Calu3 (cell line): ENCODE results near the gene MCAM. TPM values are rescaled to one million over a fixed set of nuclear protein-coding genes. Genes with fewer than 3 reads are reported as not detected.
A peak's percentile ranks its signal among the peaks of the same experiment; 100 is the strongest.

Experiments
- BruUV-seq: library from RNA; stranded (reverse); fragments of 400-500 nt; replicated peaks from 2 replicates; lab custom pipeline; 2021; lab: Mats Ljungman, UMichigan
- CTCF ChIA-PET: fragments of 300-600 bp; sonication (Branson Sonifier 250); formaldehyde crosslinking; loops from one replicate; lab custom pipeline; 2022; ENCODE audit warnings: antibody characterized with exemption; lab: Charles Lee
- DNase-seq: peaks from one replicate; pipeline ENCODE4 v3.0.0; 2022
- H3K27ac Mint-ChIP-seq: one replicate; pipeline ENCODE4 v1.8.0; 2022; ENCODE audit warnings: mixed read lengths; ENCODE audit not compliant: unreplicated experiment
- H3K27me3 Mint-ChIP-seq: one replicate; pipeline ENCODE4 v1.8.0; 2022; ENCODE audit warnings: mixed read lengths; ENCODE audit not compliant: unreplicated experiment
- H3K36me3 Mint-ChIP-seq: one replicate; pipeline ENCODE4 v1.8.0; 2022; ENCODE audit warnings: mild to moderate bottlenecking, moderate library complexity, mixed read lengths; ENCODE audit not compliant: insufficient read depth, unreplicated experiment
- H3K4me1 Mint-ChIP-seq: one replicate; pipeline ENCODE4 v1.8.0; 2022; ENCODE audit warnings: mild to moderate bottlenecking, low read depth, mixed read lengths; ENCODE audit not compliant: unreplicated experiment
- H3K4me3 Mint-ChIP-seq: one replicate; pipeline ENCODE4 v1.8.0; 2022; ENCODE audit warnings: mild to moderate bottlenecking, low read depth, moderate library complexity, mixed read lengths; ENCODE audit not compliant: unreplicated experiment
- H3K9me3 Mint-ChIP-seq: one replicate; pipeline ENCODE4 v1.8.0; 2022; ENCODE audit warnings: low read depth, mixed read lengths; ENCODE audit not compliant: unreplicated experiment
- CTCF ChIP-seq: fragments of 200-600 bp; IDR thresholded peaks from one replicate; pipeline ENCODE4 v1.8.0; 2022; ENCODE audit warnings: antibody characterized with exemption; ENCODE audit not compliant: unreplicated experiment
- intact Hi-C: fragments of 100-400 bp; cut with micrococcal nuclease; formaldehyde crosslinking; loops from one replicate; pipeline ENCODE4 v1.10.0; 2022; ENCODE audit not compliant: unreplicated experiment
- total RNA-seq: library from RNA; stranded (reverse); gene quantifications from 2 replicates; pipeline ENCODE4 v1.2.3, GENCODE V29; 2022

The MCAM gene
- total RNA-seq, 1 experiment from 2014 or later: 25.1 TPM

GRCh38 chr11:119340335-119341221 is 23.6 kb upstream of the MCAM start, which contains the start of gene C1QTNF5:
TSS of gene C1QTNF5 (minus strand) at chr11:119340883. CDS start at chr11:119340397, 486 bp downstream.
- no peak for TF ChIP-seq CTCF
- BruUV-seq: no TSS peak
- H3K9me3 Mint-ChIP-seq: no peaks in the 10 kb centered on the region
- peaks cover 19% of the 10 kb centered on the region for H3K36me3 Mint-ChIP-seq
- CTCF ChIA-PET: interaction anchor here (0.6 to 2.7 kb wide), 8 partner anchors 25 to 732 kb away, joined by 3 to 11 read pairs (median 4); partner anchors contain the start of gene VPS11
- intact Hi-C loops: no loop called here
- H3K4me3 Mint-ChIP-seq: peak within 1 kb of the TSS; percentile 54
- peaks cover 50% of the 10 kb centered on the region for H3K27me3 Mint-ChIP-seq
- H3K4me1 Mint-ChIP-seq: peaks cover 8% of the 10 kb centered on the region
- DNase-seq: no peak
- H3K27ac Mint-ChIP-seq: no peak within 1 kb of the TSS

- Mint-ChIP-seq H3K9me3 (no peaks in the 10 kb centered on the region), H3K27me3 (peaks cover 41% of the 10 kb centered on the region), H3K36me3 (peaks cover 25% of the 10 kb centered on the region), H3K4me3 (peak overlapping the region; percentile 54), H3K27ac (no peak overlapping the region), H3K4me1 (peaks cover 8% of the 10 kb centered on the region)
- no TSS peak for BruUV-seq
- TF ChIP-seq CTCF: peak; percentile 84
- CTCF ChIA-PET: interaction anchor here (0.6 to 2.7 kb wide), 7 partner anchors 24 to 272 kb away, joined by 3 to 9 read pairs (median 3); partner anchors contain the start of gene VPS11
- intact Hi-C loops: no loop called here
- peak; percentile 71 for DNase-seq
Measured at GRCh38 chr11:119339589-119340334, 22.8 kb upstream of the MCAM start.

- Mint-ChIP-seq H3K27ac (no peak overlapping the region), H3K27me3 (peaks cover 36% of the 10 kb centered on the region), H3K36me3 (peaks cover 32% of the 10 kb centered on the region), H3K4me1 (peaks cover 8% of the 10 kb centered on the region), H3K4me3 (peak overlapping the region; percentile 54), H3K9me3 (no peaks in the 10 kb centered on the region)
- DNase-seq: no peak
- no TSS peak for BruUV-seq
- no peak for TF ChIP-seq CTCF
- intact Hi-C loops: no loop called here
- CTCF ChIA-PET: interaction anchor here (0.7 to 2.7 kb wide), 10 partner anchors 9 to 235 kb away, joined by 3 to 14 read pairs (median 3); no protein-coding TSS in a partner anchor
Measured at GRCh38 chr11:119338965-119339588, 22.1 kb upstream of the MCAM start.
